ENCODE results near the gene NTN3.

DNA sequence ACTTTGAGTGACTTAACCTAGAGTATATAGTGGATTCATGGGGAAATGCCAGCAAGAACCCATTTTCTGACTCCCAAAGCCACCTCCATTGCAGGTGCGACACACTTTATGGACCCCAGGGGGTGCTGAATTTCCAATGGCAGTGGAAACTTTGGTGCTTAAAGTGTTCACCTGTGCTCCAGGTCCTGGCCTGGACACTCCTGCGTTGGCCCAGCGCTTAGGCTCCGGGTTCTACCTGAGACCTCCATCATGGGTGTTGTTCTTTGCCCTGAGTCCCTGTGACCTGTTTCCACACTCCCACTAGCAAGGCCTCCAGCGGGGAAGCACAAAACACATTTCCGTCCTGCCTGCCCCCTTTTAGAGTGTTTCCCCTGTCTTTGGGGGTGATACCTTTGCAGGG is 38.8 kb upstream of the NTN3 start:
- TF ChIP-seq RAD21 (IDR thresholded peaks at IDR 0.05; ENCODE audit: low read depth) (no peak), EGR1 (IDR thresholded peaks at IDR 0.05) (no peak), EP300 (IDR thresholded peaks at IDR 0.05; ENCODE audit: borderline replicate concordance) (no peak), YY1 (IDR thresholded peaks at IDR 0.05; ENCODE audit: low read depth) (no peak)
- TF ChIP-seq, protein P1, sequence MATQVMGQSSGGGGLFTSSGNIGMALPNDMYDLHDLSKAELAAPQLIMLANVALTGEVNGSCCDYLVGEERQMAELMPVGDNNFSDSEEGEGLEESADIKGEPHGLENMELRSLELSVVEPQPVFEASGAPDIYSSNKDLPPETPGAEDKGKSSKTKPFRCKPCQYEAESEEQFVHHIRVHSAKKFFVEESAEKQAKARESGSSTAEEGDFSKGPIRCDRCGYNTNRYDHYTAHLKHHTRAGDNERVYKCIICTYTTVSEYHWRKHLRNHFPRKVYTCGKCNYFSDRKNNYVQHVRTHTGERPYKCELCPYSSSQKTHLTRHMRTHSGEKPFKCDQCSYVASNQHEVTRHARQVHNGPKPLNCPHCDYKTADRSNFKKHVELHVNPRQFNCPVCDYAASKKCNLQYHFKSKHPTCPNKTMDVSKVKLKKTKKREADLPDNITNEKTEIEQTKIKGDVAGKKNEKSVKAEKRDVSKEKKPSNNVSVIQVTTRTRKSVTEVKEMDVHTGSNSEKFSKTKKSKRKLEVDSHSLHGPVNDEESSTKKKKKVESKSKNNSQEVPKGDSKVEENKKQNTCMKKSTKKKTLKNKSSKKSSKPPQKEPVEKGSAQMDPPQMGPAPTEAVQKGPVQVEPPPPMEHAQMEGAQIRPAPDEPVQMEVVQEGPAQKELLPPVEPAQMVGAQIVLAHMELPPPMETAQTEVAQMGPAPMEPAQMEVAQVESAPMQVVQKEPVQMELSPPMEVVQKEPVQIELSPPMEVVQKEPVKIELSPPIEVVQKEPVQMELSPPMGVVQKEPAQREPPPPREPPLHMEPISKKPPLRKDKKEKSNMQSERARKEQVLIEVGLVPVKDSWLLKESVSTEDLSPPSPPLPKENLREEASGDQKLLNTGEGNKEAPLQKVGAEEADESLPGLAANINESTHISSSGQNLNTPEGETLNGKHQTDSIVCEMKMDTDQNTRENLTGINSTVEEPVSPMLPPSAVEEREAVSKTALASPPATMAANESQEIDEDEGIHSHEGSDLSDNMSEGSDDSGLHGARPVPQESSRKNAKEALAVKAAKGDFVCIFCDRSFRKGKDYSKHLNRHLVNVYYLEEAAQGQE (IDR thresholded peaks at IDR 0.05; ENCODE audit: low read depth), result no peak
